HepG2 (cell line): Measurements from ENCODE around the gene MAGI1.

Experiments
- ATF7-NPFF ChIP-seq: sonication (generic); formaldehyde crosslinking; IDR thresholded peaks from 2 replicates; pipeline ENCODE4 v1.8.1; 2023; ENCODE audit warnings: mild to moderate bottlenecking, low read depth, missing genetic modification reagents, moderate library complexity
- HDAC2 ChIP-seq: sonication (generic); formaldehyde crosslinking; IDR thresholded peaks from 2 replicates; pipeline ENCODE4 v1.4.0; 2020; ENCODE audit warnings: missing genetic modification reagents
- ZNF121 ChIP-seq: sonication (generic); formaldehyde crosslinking; IDR thresholded peaks from 2 replicates; pipeline ENCODE4 v1.5.0; 2020; ENCODE audit warnings: mild to moderate bottlenecking, missing genetic modification reagents

DNA sequence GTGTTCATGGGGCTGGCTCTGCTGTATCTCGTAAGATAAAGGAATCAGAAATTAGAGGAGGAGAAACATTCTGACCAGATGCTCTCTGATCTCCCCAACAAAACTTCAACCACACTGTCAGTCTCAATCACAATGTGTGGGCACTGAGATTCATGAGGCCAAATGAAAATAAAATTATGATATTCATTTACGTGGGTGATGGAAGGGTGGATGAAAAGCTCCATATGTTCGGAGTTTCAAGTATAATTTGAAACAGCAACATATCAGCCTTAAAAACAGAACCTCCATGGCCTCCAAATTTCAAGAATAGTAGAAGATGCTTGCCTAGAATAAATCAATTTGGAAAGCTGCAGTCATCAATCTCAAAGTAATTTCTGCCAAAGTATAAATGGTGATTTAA, 363.7 kb downstream of the MAGI1 start:
- TF ChIP-seq ZNF121 = no peak
- TF ChIP-seq ATF7-NPFF (CRISPR knock-in tag) = no peak
- TF ChIP-seq HDAC2 (CRISPR knock-in tag) = no peak
